ENCODE results near the gene GPR107.

DNA sequence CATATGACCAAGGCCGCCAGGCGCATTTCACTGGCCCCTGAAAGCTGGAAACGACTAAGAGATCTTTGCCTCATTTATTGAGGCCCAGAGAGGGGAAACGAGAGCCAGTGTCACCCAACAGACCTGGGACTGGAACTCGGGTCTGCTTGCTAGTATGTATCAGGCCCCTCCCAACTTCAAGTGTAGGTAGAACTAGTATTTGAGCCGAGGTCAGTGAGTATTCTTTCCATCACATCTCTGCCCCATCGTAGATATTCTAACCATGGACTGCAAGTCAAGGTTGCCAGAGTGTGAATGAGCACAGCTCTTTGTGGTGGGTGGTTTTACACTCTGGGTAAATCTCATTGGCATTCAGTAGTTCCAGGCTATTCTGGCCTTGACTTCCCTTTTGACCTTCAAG lies 42.2 kb downstream of the GPR107 start:
- TF ChIP-seq, protein P1, sequence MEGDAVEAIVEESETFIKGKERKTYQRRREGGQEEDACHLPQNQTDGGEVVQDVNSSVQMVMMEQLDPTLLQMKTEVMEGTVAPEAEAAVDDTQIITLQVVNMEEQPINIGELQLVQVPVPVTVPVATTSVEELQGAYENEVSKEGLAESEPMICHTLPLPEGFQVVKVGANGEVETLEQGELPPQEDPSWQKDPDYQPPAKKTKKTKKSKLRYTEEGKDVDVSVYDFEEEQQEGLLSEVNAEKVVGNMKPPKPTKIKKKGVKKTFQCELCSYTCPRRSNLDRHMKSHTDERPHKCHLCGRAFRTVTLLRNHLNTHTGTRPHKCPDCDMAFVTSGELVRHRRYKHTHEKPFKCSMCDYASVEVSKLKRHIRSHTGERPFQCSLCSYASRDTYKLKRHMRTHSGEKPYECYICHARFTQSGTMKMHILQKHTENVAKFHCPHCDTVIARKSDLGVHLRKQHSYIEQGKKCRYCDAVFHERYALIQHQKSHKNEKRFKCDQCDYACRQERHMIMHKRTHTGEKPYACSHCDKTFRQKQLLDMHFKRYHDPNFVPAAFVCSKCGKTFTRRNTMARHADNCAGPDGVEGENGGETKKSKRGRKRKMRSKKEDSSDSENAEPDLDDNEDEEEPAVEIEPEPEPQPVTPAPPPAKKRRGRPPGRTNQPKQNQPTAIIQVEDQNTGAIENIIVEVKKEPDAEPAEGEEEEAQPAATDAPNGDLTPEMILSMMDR (conservative IDR thresholded peaks at IDR 0.05; ENCODE audit: low read depth, low read length), result no peak
- TF ChIP-seq EZH2 (IDR thresholded peaks at IDR 0.05; ENCODE audit: borderline replicate concordance, low read depth, low read length, poor library complexity, severe bottlenecking), result no peak
